ENCODE measurements around the gene TWF2.

Gene TWF2

DNA sequence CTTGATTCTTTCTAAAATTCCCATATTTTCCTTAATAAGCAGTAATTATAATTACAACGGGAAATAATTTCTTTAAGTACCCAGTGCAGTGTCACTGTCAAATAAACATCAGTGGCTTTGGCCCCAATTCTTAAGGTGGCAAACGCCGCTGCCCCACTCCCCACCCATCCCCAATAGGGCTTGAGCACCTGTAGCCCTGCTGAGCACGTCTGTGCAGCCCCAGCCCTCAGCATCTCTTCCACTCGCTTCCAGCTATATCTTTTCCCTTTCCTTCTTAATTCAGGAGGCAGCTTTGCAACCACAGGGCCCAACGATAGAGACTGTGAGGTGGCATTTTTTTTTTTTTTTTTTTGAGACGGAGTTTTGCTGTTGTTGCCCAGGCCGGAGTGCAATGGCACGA, 15.7 kb upstream of the TWF2 start:
- Mint-ChIP-seq H3K9me3 (no peaks in the 10 kb centered on the region), H3K36me3 (ENCODE audit: low read depth) (peaks cover 60% of the 10 kb centered on the region), H3K4me3 (no peak overlapping the region), H3K4me1 (peaks cover 11% of the 10 kb centered on the region), H3K27ac (no peak overlapping the region), H3K27me3 (ENCODE audit: low read depth, poor library complexity) (peaks cover 3% of the 10 kb centered on the region)
- DNase-seq = no peak
- no peak for TF ChIP-seq CTCF (IDR thresholded peaks at IDR 0.05)

- Mint-ChIP-seq H3K27me3 (ENCODE audit: low read depth, poor library complexity) (peaks cover 3% of the 10 kb centered on the region), H3K36me3 (ENCODE audit: low read depth) (peaks cover 50% of the 10 kb centered on the region), H3K4me1 (peaks cover 11% of the 10 kb centered on the region), H3K27ac (peak overlapping the region; percentile 64), H3K9me3 (no peaks in the 10 kb centered on the region), H3K4me3 (no peak overlapping the region)
- no peak for TF ChIP-seq CTCF (IDR thresholded peaks at IDR 0.05)
- no peak for DNase-seq
Observed at GRCh38 chr3:52253314-52254304, 14.7 kb upstream of the TWF2 start.

GRCh38 chr3:52250122-52250521, 11.2 kb upstream of the TWF2 start:
- no peaks in the 10 kb centered on the region for H3K9me3 Mint-ChIP-seq
- no peak overlapping the region for H3K4me3 Mint-ChIP-seq

DNA sequence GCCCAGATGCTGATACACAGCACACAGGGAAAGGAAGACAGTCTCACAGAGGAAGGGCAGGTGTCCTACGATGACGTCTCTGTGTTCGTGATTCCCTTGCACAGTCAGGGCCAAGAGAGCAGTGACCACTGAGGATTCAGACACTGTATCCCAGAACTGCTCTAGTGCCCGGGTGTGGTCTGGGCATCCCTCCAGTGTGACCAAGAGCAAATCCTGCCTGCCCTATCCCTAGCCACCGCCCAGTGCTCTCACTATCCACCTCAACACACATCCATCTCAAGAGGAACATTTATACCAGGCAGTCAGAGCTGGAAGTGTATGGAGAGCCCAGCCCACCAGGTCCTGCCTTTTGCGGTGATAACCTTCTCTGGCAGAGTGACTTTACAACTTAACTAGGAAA, 10.7 kb upstream of the TWF2 start:
- Mint-ChIP-seq H3K36me3 (ENCODE audit: low read depth) (peaks cover 17% of the 10 kb centered on the region), H3K4me3 (no peak overlapping the region), H3K4me1 (peaks cover 17% of the 10 kb centered on the region), H3K27ac (no peak overlapping the region), H3K27me3 (ENCODE audit: low read depth, poor library complexity) (peaks cover 27% of the 10 kb centered on the region), H3K9me3 (no peaks in the 10 kb centered on the region)
- DNase-seq = no peak
- TF ChIP-seq CTCF (IDR thresholded peaks at IDR 0.05) = no peak

More at GRCh38 chr3:52250122-52250521, 11.2 kb upstream of the TWF2 start:
- no peak for TF ChIP-seq CTCF (IDR thresholded peaks at IDR 0.05)
- Mint-ChIP-seq H3K4me1 (peaks cover 14% of the 10 kb centered on the region), H3K27me3 (ENCODE audit: low read depth, poor library complexity) (peaks cover 23% of the 10 kb centered on the region), H3K36me3 (ENCODE audit: low read depth) (peaks cover 19% of the 10 kb centered on the region), H3K27ac (no peak overlapping the region)
- DNase-seq = no peak

DNA sequence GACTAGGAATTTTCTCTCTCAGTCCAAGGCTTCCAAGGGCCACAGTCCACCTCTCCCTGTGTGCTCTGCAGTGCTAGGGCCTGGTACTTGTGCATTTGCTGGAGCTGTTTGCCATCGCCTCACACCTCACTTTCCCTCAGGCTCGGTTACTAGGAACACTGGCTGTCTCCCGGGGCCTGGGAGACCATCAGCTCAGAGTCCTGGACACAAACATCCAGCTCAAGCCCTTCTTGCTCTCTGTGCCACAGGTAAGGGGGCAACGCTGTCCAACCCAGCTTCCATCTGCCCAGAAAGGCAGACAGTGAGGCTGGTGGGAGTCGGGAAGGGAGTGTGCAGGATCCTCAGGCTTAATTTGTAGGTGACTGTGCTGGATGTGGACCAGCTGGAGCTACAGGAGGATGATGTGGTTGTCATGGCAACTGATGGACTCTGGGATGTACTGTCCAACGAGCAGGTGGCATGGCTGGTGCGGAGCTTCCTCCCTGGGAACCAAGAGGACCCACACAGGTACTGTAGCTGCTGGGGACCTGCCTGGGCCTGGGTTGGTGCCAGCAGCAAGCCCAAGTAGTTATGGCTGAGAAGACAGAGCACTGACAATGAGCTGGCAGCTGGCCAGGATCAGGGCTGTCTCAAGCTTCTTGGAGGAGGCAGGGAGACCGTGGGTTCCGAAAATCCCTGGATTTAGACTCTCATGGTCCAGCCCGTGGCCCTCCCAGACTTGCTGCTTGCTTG, 10.0 kb upstream of the TWF2 start:
- H3K27ac Mint-ChIP-seq = no peak overlapping the region
- no peaks in the 10 kb centered on the region for H3K9me3 Mint-ChIP-seq
- no peak overlapping the region for H3K4me3 Mint-ChIP-seq

More for the DNA sequence above, 10.0 kb upstream of the TWF2 start:
- DNase-seq = no peak
- Mint-ChIP-seq H3K27me3 (ENCODE audit: low read depth, poor library complexity) (peaks cover 34% of the 10 kb centered on the region), H3K4me1 (peaks cover 10% of the 10 kb centered on the region), H3K36me3 (ENCODE audit: low read depth) (peaks cover 17% of the 10 kb centered on the region)
- TF ChIP-seq CTCF (IDR thresholded peaks at IDR 0.05) = no peak

Data from nephron progenitor cell (in vitro differentiated cells).